ENCODE measurements around the gene RASA3.

DNA sequence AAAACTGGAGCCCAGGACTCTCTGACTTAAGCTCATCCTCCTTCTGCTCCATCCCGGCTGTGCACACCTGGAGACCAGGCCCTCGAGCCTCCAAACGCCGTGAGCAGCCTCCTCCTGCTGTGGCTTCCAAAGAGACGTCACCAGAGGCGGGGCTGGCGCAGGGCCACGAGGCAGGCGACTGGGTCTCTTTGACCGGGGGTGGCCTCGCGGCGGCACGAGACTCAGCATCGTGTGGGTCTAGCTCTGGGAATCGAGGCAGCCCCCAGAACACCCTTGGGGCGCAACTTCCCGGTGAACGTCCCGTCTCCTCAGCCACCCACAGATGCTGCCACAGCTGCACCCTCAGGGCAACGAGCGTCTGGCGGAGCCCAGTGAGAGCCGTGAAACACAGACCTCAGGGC lies 22.8 kb downstream of the RASA3 start:
- TF ChIP-seq CTCF (conservative IDR thresholded peaks at IDR 0.05 in 1 of 2, IDR thresholded peaks at IDR 0.05 in 1 of 2; ENCODE audit: extremely low read depth in 1 of 2, insufficient read depth in 1 of 2, low read depth in 1 of 2, low read length in 2 of 2) (no peak), EZH2 (IDR thresholded peaks at IDR 0.05; ENCODE audit: borderline replicate concordance, low read length) (no peak)
